Measurements from ENCODE around the gene TET1.
"Not testable (repeated sequence)": the region's sequence is repeated elsewhere in the genome, so short reads cannot be mapped to it uniquely, and the experiment has no call there.

TET1 gene

GRCh38 chr10:68617691-68618090 is 57.6 kb downstream of the TET1 start:
- not testable (repeated sequence) for DNase-seq

GRCh38 chr10:68618234-68618633 is 58.1 kb downstream of the TET1 start:
- no peak for DNase-seq

DNA sequence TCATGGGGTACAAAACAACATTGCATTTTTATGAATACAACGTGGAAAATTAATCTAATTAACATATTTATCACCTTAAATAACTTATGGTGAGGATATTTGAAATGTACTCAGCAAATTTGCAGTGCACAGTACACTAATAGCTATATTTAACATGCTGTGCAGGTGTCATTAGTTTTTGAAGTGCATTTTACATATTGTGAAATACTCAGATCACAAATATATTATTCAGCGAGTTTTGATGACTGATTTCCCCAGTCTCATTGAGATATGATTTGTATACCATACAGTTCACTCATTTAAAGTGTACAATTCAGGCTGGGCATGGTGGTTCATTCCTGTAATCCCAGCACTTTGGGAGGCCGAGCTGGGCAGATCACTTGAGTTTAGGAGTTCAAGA is 59.5 kb downstream of the TET1 start:
- DNase-seq, result no peak

- DNase-seq, result no peak
Measured at GRCh38 chr10:68625316-68625921, 65.3 kb downstream of the TET1 start.

GRCh38 chr10:68628576-68629127 is 68.5 kb downstream of the TET1 start:
- no peak for DNase-seq

DNA sequence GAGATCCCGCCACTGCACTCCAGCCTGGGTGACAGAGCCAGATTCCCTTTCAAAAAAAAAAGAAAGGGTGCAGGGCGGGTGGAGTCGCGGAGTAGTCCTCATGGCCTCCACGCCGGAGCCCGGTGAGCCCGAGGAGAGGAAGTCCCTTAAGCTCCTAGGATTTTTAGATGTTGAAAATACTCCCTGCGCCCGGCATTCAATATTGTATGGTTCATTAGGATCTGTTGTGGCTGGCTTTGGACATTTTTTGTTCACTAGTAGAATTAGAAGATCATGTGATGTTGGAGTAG is 72.1 kb downstream of the TET1 start:
- not testable (repeated sequence) for DNase-seq

GRCh38 chr10:68633281-68633680 is 73.1 kb downstream of the TET1 start:
- DNase-seq, result no peak

- DNase-seq, result no peak
Measured at GRCh38 chr10:68633816-68634466, 73.8 kb downstream of the TET1 start.

GRCh38 chr10:68636335-68636734 is 76.2 kb downstream of the TET1 start:
- no peak for DNase-seq

DNA sequence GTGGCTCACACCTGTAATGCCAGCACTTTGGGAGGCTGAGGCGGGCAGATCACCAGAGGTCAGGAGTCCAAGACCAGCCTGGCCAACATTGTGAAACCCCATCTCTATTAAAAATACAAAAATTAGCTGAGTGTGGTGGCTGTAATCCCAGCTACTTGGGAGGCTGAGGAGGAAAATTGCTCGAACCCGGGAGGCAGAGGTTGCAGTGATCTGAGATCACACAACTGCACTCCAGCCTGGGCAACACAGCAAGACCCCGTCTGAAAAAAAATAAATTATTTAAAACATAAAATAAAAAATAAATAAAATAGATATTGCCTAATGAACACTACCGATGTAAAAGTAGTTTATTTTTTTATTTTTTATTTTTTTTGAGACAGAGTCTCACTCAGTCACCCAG is 83.4 kb downstream of the TET1 start:
- DNase-seq, result not testable (repeated sequence)

GRCh38 chr10:68647672-68648341 is 87.7 kb downstream of the TET1 start:
- no peak for DNase-seq

DNA sequence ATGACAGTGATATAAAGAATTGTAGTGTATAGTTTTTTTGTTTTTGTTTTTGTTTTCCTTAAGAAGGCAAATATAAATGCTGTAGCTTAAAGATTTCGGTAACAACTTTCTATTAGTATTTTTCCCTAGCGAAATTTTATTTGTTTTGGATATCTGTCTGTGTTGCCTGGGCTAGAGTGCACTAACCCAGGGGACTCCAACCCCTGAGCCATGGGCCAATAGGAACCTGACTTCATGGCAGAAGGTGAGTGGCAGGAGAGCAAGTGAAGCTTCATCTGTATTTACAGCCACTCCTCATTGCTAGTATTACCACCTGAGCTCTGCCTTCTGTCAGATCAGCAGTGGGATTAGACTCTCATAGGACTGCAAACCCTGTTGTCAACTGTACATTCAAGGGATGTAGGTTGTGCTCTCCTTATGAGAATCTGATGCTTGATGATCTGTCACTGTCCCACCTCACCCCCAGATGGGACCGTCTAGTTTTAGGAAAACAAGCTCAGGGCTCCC is 95.5 kb downstream of the TET1 start:
- no peak for DNase-seq

DNA sequence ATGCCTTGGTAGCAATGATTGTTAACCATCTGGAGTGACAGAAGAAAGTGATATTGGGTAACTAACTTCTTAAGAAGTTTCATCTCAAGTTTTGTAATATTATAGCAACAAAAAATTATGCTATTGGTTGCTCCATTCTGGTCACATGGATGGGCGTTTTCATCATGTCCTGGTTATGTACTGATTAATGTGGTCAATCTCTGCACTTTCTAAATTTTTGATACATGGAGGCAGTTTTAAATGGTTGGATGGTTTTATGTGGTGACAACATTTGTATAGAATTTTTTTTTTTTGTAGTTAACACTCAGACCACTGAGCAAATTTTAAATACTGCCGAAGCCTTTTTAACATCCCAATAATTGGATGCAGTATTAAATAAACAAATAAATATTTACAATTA is 105.7 kb downstream of the TET1 start:
- DNase-seq, result no peak

DNA sequence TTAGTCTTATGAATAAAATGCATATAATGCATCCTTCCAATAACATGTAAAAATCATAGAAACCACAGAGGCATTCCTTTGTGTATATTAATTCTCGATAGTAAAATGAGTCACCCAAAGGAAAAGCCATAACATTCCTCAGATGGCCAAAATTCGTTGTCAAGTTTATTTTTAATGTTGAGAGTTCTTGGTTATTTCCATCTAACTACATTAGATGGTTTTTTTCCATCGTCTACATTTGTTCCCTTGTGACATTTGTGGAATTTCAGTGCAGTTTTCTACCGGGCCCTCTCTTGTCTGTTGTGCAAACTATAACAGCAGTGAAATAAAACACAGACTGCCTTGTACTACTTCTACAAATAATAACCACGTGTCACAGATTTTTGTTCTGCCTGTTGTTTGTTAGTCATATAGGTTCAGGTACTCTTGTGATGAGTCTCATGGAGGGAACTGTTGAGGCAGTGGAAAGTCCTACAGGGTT is 106.2 kb downstream of the TET1 start:
- DNase-seq, result no peak

DNA sequence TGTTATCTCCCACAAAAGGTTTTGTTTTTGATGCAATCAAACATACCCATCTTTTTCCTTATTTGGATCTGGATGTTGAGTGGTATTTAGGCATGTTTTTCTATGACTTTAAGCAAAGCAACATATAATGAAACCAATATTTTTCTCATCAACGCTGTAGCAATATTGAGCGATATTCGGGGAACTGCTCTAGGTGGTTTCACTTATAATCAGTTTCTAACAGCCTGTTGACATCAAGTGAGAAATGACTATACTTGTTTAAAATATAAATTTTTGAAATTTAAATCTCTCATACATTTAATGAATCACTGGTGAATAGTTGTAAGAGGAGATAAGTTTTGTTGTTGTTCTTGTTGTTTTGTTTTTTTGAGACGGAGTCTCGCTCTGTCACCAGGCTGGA is 108.1 kb downstream of the TET1 start:
- no peak for DNase-seq

GRCh38 chr10:68668972-68669371 is 108.8 kb downstream of the TET1 start:
- DNase-seq, result no peak

DNA sequence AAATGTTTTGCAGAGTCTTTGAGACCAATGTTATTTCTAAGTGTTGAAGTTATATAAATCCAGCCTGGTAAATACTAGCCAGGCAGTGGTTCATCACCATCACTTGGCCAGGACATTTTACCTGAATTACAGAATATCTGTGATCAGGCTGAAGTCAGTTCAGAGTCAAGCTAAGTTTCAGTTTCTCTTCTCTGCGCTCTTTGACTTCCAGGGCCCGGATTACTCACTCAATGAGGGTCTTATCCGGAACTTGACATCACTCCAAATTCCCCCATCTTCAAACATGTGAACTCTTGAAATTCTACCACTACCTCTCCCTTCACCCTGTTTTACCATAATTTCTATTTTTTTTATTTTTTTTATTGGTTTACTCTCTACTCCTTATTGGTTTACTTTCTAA is 124.3 kb downstream of the TET1 start:
- no peak for DNase-seq

DNA sequence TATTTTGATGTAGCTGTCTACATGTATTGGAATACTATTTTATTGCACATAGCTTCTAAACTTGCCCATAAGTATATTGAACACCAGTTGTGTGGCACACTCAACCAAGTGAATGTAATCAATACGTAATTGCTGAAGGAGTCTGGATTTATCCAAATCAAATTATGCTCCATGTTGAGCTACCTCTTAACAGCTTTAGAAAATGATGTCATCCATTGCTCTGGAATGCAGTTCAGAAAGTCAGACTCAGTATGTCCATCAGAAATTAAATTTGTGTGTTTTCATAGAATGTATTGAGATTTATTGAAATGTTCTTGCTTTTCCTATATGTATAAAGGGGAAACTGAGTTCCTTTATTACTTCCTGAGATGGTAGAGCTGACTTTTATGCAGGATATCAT is 135.9 kb downstream of the TET1 start:
- DNase-seq, result no peak

DNA sequence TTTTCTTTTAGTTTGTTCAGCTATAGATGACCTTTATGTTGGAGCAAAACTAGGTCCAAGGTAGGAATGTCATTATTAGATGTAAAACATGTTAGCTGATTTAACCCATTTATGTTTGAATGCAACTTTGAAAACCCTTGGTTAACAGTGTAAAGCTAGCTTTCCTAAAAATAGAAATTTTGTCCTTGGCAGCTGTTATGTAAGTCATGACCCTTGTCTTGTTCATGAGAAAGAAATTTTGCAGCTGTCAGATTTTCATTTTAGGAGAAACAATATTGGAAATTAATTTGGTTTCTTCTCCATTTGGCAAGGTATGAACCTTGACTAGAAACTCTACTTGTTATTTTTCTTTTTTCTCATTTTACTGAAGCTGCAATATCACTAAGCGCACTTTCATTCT is 137.0 kb downstream of the TET1 start:
- no peak for DNase-seq

- DNase-seq, result no peak
Measured at GRCh38 chr10:68700197-68700596, 140.1 kb downstream of the TET1 start.

DNA sequence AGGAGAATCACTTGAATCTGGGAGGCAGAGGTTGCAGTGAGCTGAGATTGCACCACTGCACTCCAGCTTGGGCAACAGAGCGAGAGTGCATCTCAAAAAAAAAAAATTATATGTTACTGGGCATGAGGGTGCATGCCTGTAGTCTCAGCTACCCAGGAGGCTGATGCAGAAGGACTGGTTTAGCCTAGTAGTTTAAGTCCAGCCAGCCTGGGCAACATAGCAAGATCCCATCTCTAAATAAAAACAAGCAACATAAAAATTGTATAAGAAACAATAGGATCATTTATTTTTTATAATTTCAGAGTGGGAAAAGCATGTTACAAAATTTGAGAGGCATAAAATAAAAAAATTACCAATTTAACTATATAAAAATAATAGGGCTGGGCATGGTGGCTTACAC is 145.4 kb downstream of the TET1 start:
- no peak for DNase-seq

- DNase-seq, result not testable (repeated sequence)
Measured at GRCh38 chr10:68708987-68709386, 148.8 kb downstream of the TET1 start.

- DNase-seq, result not testable (repeated sequence)
Measured at GRCh38 chr10:68713065-68713464, 152.9 kb downstream of the TET1 start.

DNA sequence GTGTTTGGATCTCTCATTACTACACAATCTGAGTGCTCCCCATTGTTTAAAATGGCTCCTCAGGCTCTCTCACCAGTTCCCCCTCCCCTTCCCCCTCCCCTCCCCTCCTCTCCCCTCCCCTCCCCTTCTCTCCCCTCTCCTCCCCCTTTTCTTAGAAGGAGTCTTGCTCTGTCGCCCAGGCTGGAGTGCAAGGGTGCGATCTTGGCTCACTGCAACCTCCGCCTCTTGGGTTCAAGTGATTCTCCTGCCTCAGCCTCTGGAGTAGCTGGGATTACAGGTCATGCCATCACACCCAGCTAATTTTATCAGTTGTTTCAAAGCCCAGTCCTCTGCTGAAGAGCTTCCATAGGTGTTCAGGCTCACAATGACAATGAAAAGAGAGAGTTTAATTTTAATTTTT is 157.3 kb downstream of the TET1 start:
- DNase-seq, result no peak

Measured in MV-4-11 (cell line).